Small intestine (tissue), 7 donors: ENCODE results near the gene RABEPK. TPM values are rescaled to one million over a fixed set of nuclear protein-coding genes. Genes with fewer than 3 reads are reported as not detected.

Source experiments
- DNase-seq, 2 donors: peaks; one replicate each; pipeline versions ENCODE4 v3.0.0 to v3.0.0-alpha.2; 2013
- FAIRE-seq: peaks from 2 replicates; lab custom pipeline; 2012; peaks lifted over from hg19 to GRCh38; lab: Jason Lieb, UNC
- H3K27ac ChIP-seq, 3 donors: one replicate each; pipeline ENCODE4 v1.5.1; 2013; ENCODE audit warnings: low read length in 2 of 3, mild to moderate bottlenecking in 2 of 3, control low read depth in 1 of 3, inconsistent platforms in 1 of 3, low read depth in 1 of 3, moderate library complexity in 1 of 3
- H3K27me3 ChIP-seq, 3 donors: one replicate each; pipeline ENCODE4 v1.6.1; 2013; ENCODE audit warnings: low read length in 3 of 3, inconsistent platforms in 1 of 3; ENCODE audit not compliant: control insufficient read depth in 3 of 3, insufficient read depth in 3 of 3
- H3K36me3 ChIP-seq, 3 donors: one replicate each; pipeline ENCODE4 v1.6.1; 2013; ENCODE audit warnings: low read length in 3 of 3, inconsistent platforms in 1 of 3, low read depth in 1 of 3, mild to moderate bottlenecking in 1 of 3, moderate library complexity in 1 of 3; ENCODE audit not compliant: control insufficient read depth in 3 of 3, insufficient read depth in 2 of 3
- H3K4me1 ChIP-seq, 3 donors: one replicate each; pipeline ENCODE4 v1.6.1; 2013; ENCODE audit warnings: low read length in 2 of 3, inconsistent platforms in 1 of 3, low read depth in 1 of 3, mild to moderate bottlenecking in 1 of 3, moderate library complexity in 1 of 3; ENCODE audit not compliant: control insufficient read depth in 3 of 3, insufficient read depth in 2 of 3
- H3K4me3 ChIP-seq, 3 donors: one replicate each; pipeline ENCODE4 v1.5.1; 2013; ENCODE audit warnings: low read length in 3 of 3, control low read depth in 1 of 3, inconsistent platforms in 1 of 3, low read depth in 1 of 3, mild to moderate bottlenecking in 1 of 3, moderate library complexity in 1 of 3
- H3K9me3 ChIP-seq, 2 donors: one replicate each; pipeline ENCODE4 v1.6.1; 2013; ENCODE audit warnings: low read depth in 1 of 2, low read length in 1 of 2; ENCODE audit not compliant: control insufficient read depth in 2 of 2, insufficient read depth in 1 of 2
- WGBS, 3 donors: extraction: QIAGEN DNeasy Blood & Tissue Kit; methylation state at CpG; one replicate each; pipeline ENCODE4 v1.1.7; 2013; 5-methylcytosine and 5-hydroxymethylcytosine counted together
- polyA plus RNA-seq, 4 donors: library from polyadenylated mRNA; stranded (reverse) in 3 of 4; unstranded in 1 of 4; fragments of 200-250 nt in 3 of 4; fragments of 120-200 nt in 1 of 4; gene quantifications; one replicate each; pipeline versions ENCODE4 v1.2.1 to v1.2.3, GENCODE V29; 2013
- donor health status: healthy with polysubstance abuse.
- donor health status: control.
- donor health status: control.
- donor health status: Bipolar disorder and iron deficiency.
- donor health status: healthy.

The RABEPK gene
- polyA plus RNA-seq, 4 donors = 10.5 to 24.7 (median 15.0) TPM

GRCh38 chr9:125277411-125277810, 77.1 kb downstream of the RABEPK start:
- no peak for FAIRE-seq
- Histone ChIP-seq H3K4me1 (no peaks in the 10 kb centered on the region), H3K9me3 (no peaks in the 10 kb centered on the region), H3K4me3 (no peak overlapping the region), H3K36me3 (peaks cover 0 to 10% (median 3%) of the 10 kb centered on the region in 3 donors), H3K27ac (no peak overlapping the region), H3K27me3 (no peaks in the 10 kb centered on the region)
- DNase-seq = no peak

DNA sequence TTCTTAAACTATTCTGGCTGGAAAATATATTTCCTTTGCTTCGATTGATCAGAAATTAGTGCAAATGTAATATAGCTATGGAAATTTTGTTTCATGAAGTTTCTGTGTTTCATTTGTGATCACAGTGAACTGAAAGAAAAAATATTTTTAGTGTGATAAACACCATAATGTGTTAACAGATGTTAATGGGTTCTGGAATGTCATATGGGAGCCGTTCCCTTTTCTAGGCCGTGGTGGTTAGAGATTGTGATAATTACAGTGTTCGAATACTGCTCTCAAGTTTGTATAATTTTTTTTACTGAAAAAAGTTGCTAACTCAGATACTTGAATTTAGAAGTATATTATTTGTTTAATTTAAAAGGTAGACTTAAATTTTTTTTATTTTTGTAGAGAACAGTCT, 80.6 kb downstream of the RABEPK start:
- no peak overlapping the region for H3K4me3 ChIP-seq
- no peaks in the 10 kb centered on the region for H3K9me3 ChIP-seq
- H3K4me1 ChIP-seq = no peaks in the 10 kb centered on the region
- FAIRE-seq (no peak), DNase-seq (no peak)
- H3K36me3 ChIP-seq = peaks cover 0 to 16% (median 3%) of the 10 kb centered on the region in 3 donors
- WGBS, 3 donors = 69 to 86% (median 83%) methylated on average over 4 of the region's 4 CpGs
- no peaks in the 10 kb centered on the region for H3K27me3 ChIP-seq
- no peak overlapping the region for H3K27ac ChIP-seq

Other genes with a start within 250 kb of the RABEPK start
- 1 to 10 TPM in 2 of 4 donors, under 1 TPM in 2; under 0.01 to 7.2 (median 0.69) TPM for gene SCAI, start 57.0 kb upstream of the RABEPK start, polyA plus RNA-seq
- gene PPP6C, start 10.7 kb upstream of the RABEPK start, polyA plus RNA-seq = 10 to 100 TPM; 22.6 to 31.5 (median 24.3) TPM
- gene HSPA5, start 40.8 kb downstream of the RABEPK start, polyA plus RNA-seq = 100 to 1,000 TPM in 2 of 4 donors, 10 to 100 TPM in 2; 35.8 to 319 (median 138) TPM
- 10 to 100 TPM in 1 of 4 donors, 1 to 10 TPM in 3; 4.6 to 25.2 (median 7.1) TPM for gene GAPVD1, start 61.3 kb downstream of the RABEPK start, polyA plus RNA-seq